Panc1 (cell line): ENCODE measurements around the gene CARNS1. TPM values are rescaled to one million over a fixed set of nuclear protein-coding genes. Genes with fewer than 3 reads are reported as not detected.
A peak's percentile ranks its signal among the peaks of the same experiment; 100 is the strongest.

Source experiments
- ATAC-seq: fragments of 200-7000 bp; cut with Tn5 transposase; 2 replicates; pipeline ENCODE4 v1.9.1; 2020; ENCODE audit warnings: mild to moderate bottlenecking, moderate library complexity
- BruUV-seq: library from RNA; stranded (reverse); fragments of 400-500 nt; replicated peaks from 2 replicates; lab custom pipeline; 2021; lab: Mats Ljungman, UMichigan
- CTCF ChIA-PET: fragments of 300-600 bp; sonication (Branson Sonifier 250); formaldehyde crosslinking; loops from one replicate; lab custom pipeline; 2022; ENCODE audit warnings: antibody characterized with exemption; lab: Charles Lee
- POLR2A ChIA-PET: fragments of 300-600 bp; sonication (Branson Sonifier 250); formaldehyde crosslinking; loops from one replicate; lab custom pipeline; 2022; ENCODE audit warnings: antibody characterized with exemption; lab: Charles Lee
- DNase-seq: peaks from one replicate; pipeline ENCODE4 v3.0.0-alpha.2; 2010; ENCODE audit warnings: low read depth, low spot score
- H3K27ac ChIP-seq: 2 replicates; pipeline ENCODE4 v1.5.1; 2011; ENCODE audit warnings: mild to moderate bottlenecking, low read length, inconsistent platforms
- H3K27me3 ChIP-seq: fragments of 200-500 bp; sonication (Bioruptor generic); 2 replicates; pipeline ENCODE4 v1.6.0; 2014; ENCODE audit warnings: low read length, inconsistent platforms; ENCODE audit not compliant: control insufficient read depth, insufficient read depth
- H3K36me3 ChIP-seq: fragments of 200-500 bp; sonication (Bioruptor generic); 2 replicates; pipeline ENCODE4 v1.5.1; 2014; ENCODE audit warnings: inconsistent platforms, mild to moderate bottlenecking, low read length, moderate library complexity; ENCODE audit not compliant: control insufficient read depth, insufficient read depth
- H3K4me1 ChIP-seq: 2 replicates; pipeline ENCODE4 v1.5.1; 2011; ENCODE audit warnings: inconsistent platforms, mild to moderate bottlenecking, low read length, moderate library complexity; ENCODE audit not compliant: control insufficient read depth, insufficient read depth
- H3K4me3 ChIP-seq, 2 experiments: 2 replicates each; pipeline ENCODE4 v1.5.1; 2011 to 2012; ENCODE audit warnings: low read depth in 2 of 2, low read length in 2 of 2, mild to moderate bottlenecking in 2 of 2, inconsistent platforms in 1 of 2, moderate library complexity in 1 of 2
- H3K9me3 ChIP-seq: fragments of 200-500 bp; sonication (Bioruptor generic); 2 replicates; pipeline ENCODE4 v1.5.1; 2014; ENCODE audit warnings: low read depth, mild to moderate bottlenecking, inconsistent platforms, low read length, moderate library complexity; ENCODE audit not compliant: control insufficient read depth, insufficient read depth
- CTCF ChIP-seq: fragments of 450-650 bp; IDR thresholded peaks from 2 replicates; pipeline ENCODE4 v1.5.1; 2017; ENCODE audit warnings: mild to moderate bottlenecking
- POLR2AphosphoS5 ChIP-seq: IDR thresholded peaks from 2 replicates; pipeline ENCODE4 v1.6.1; 2012; ENCODE audit warnings: mild to moderate bottlenecking, low read depth, low read length, moderate library complexity
- REST ChIP-seq, 2 experiments: IDR thresholded peaks; 2 replicates each; pipeline ENCODE4 v1.6.1; 2011 to 2012; ENCODE audit warnings: low read depth in 2 of 2, control low read depth in 1 of 2, low read length in 1 of 2, mild to moderate bottlenecking in 1 of 2, moderate library complexity in 1 of 2; ENCODE audit not compliant: insufficient read depth in 1 of 2
- SIN3A ChIP-seq: IDR thresholded peaks from 2 replicates; pipeline ENCODE4 v1.6.1; 2012; ENCODE audit warnings: low read depth, mild to moderate bottlenecking, low read length, moderate library complexity, borderline replicate concordance; ENCODE audit not compliant: insufficient read depth
- TCF7L2 ChIP-seq: IDR thresholded peaks from 2 replicates; pipeline ENCODE4 v1.6.1; 2011; ENCODE audit warnings: mild to moderate bottlenecking, low read depth, low read length, inconsistent platforms
- in situ Hi-C: cut with HindIII; loops from 2 replicates; pipeline ENCODE4 v1.10.0; 2016; ENCODE audit warnings: low sequenced_read_pairs, low pct_unique_long_range_greater_than_20kb
- intact Hi-C: fragments of 100-400 bp; cut with micrococcal nuclease; formaldehyde crosslinking; loops from one replicate; pipeline ENCODE4 v1.10.0; 2022; ENCODE audit not compliant: unreplicated experiment
- total RNA-seq: library from RNA; stranded (reverse); gene quantifications from one replicate; pipeline ENCODE4 v1.2.1, GENCODE V29; 2021; ENCODE audit not compliant: unreplicated experiment

Gene CARNS1
- total RNA-seq, 1 experiment from 2014 or later = 1.0 TPM

GRCh38 chr11:67468456-67468758, 52.9 kb downstream of the CARNS1 start:
- BruUV-seq = no TSS peak

More at GRCh38 chr11:67468456-67468758, 52.9 kb downstream of the CARNS1 start:
- Histone ChIP-seq H3K4me1 (peaks cover 40% of the 10 kb centered on the region), H3K27me3 (no peaks in the 10 kb centered on the region), H3K4me3 (peak overlapping the region; percentile 64 to 75), H3K36me3 (peaks cover 2% of the 10 kb centered on the region; the same call in 1 of the 2 replicates), H3K27ac (peak overlapping the region; percentile 64), H3K9me3 (no peaks in the 10 kb centered on the region)
- no peak for TF ChIP-seq CTCF
- TF ChIP-seq TCF7L2 = no peak
- TF ChIP-seq POLR2AphosphoS5 = no peak
- TF ChIP-seq SIN3A = no peak
- TF ChIP-seq REST (IDR thresholded peaks at IDR 0.05; ENCODE audit: insufficient read depth in 1 of 2, low read depth in 2 of 2, low read length in 1 of 2) = no peak
- POLR2A ChIA-PET = interaction anchor here (0.6 kb wide), 1 partner anchor 15 kb away, joined by 3 read pairs; the partner anchor contains the start of gene AIP
- CTCF ChIA-PET = interaction anchor here (0.6 to 0.7 kb wide), 4 partner anchors 32 to 203 kb away, joined by 3 to 7 read pairs (median 4); partner anchors contain the start of gene PPP1CA
- in situ Hi-C loops (no loop called here), intact Hi-C loops (no loop called here)
- DNase-seq (no peak), ATAC-seq (peak; percentile 3)
